NCI-H69 (cell line): ENCODE data around the gene MAGEL2.

ENCODE experiments used
- DNase-seq: peaks from one replicate; lab custom pipeline; 2025; lab: John Stamatoyannopoulos, UW

The MAGEL2 gene

GRCh38 chr15:23647421-23648370, at the start of gene MAGEL2:
MAGEL2 (minus strand) TSS chr15:23647867; CDS start chr15:23647742, 125 bp downstream.
- DNase-seq = peak; percentile 48

DNA sequence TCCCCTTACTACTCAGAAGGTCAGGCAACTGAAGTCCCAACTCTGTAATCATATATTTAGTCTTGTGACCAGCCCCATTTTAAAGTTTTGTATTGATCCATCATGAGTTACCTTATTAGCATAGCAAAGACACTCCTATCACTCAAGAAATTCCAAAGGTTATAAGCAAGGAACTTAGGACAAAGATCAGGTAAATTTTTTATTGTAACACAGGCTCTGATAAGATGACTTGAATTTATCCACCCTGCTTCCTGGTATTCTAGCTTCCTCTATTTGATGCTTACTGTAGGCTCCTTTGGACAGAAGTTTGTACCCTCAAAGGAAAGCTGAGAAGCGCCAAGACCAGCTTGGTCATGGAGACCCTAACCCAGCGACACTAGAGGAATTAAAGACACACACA, 47.6 kb upstream of the MAGEL2 start:
- no peak for DNase-seq

DNA sequence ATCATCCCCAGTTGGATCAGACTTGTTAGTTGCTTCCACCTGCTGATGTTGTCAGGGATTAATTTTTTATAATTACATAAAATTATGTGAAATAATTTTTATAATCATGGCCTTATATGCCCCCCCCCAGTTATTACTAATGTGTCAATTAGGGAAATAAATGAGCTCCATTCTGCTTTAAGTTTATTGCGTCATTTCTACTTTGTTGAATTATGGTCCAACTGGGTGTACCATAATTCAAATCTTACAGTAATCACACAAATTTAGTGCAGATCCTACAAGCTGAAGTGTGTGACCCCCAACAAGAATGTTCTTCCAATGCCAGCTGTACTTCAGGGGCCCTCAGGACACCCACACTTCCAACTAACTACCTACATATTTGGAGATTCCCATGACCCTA, 46.9 kb upstream of the MAGEL2 start:
- DNase-seq = no peak

DNA sequence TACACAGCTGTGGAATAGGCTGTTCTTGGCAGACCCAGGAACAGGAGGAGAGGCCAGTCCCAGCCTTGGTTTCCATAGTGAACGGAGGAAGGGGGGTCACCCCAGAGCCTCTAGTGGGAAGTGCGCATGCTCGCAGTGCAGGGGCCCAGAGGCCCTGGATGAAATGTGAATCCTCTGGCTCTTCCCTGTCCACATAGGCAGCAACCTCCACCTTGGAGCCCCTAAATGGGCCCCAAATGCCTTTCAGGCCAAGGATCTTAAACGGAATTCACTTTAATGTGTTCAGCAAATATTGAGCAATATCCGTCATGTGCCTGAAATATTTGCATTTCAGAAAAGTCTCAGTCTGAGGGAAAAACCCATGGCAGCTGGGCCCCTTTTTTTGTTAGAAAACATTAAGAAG, 42.8 kb upstream of the MAGEL2 start:
- peak; percentile 8 for DNase-seq

- no peak for DNase-seq
Measured at GRCh38 chr15:23690015-23690414, 42.3 kb upstream of the MAGEL2 start.

GRCh38 chr15:23687143-23687470, 39.4 kb upstream of the MAGEL2 start, which contains the start of gene NDN:
NDN (minus strand) TSS chr15:23687305; CDS start chr15:23687217, 88 bp downstream.
- no peak for DNase-seq

DNA sequence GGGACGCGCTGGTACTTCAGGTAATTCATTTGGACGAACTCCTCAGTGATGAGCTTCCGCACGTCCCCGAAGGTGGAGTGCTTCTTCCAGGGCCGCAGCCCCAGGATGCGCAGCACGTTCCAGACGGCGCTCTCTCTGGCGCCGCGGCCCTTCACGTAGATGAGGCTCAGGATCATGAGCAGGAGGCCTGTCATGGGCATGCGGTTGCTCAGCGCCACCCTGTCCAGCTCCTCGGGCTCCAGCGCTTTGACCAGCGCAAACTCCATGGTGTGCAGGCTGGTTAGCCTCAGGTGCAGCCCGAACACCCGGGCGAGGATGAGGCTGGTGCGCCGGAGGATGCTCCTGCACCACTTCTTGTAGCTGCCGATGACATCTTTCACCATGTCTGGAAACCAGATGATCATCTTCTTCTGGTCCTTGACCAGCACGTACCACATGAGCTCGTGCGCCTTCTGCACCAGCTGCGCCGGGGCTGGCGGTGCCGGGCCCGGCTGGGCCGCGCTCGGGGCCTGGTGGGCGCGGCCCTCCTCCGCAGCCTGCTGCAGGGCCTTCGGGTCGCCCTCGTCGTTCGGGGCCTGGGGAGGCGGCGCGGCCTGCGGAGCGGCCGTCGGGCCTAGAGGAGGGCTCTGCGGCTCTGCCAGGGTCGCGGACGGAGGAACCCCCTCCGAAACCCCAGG, 38.9 kb upstream of the MAGEL2 start:
- DNase-seq = no peak

DNA sequence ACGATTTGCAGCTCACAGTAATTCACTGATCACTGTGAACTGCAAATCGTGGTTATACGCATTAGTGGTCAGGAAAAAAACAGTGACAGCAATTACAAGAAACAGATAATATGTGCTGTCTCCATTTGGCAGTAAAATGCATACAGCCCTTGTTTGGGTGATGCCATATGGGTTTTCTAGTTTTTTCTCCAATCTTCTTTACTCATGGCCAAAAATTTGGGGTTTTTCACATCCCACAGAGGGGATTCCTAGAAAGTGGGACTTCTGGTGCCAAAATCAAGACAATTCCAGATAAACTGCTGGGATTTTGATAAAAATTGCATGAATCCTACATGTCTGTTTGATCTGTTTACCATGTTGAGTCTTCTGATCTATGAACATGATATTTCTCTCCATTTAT, 23.8 kb upstream of the MAGEL2 start:
- no peak for DNase-seq

- DNase-seq = no peak
Measured at GRCh38 chr15:23670970-23671369, 23.3 kb upstream of the MAGEL2 start.

DNA sequence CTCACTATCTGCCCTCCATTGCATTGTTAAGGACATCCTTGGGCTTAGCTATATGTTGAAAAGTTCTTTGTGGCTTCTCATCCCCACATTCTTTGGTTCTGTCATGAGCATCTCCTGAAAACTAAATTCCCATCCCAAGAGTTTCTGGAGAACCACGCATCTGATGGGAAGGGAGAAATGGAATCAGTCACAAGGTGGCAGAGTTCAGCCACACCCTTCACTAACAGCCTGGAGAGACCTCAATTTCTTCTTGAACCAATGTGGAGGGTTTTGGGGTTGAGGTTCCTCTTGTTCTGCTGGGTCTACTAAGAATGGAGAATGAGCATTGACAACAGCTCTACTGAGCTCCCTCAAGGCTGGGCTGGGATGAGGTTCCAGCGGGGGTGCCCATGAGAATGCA, 15.6 kb upstream of the MAGEL2 start:
- no peak for DNase-seq

DNA sequence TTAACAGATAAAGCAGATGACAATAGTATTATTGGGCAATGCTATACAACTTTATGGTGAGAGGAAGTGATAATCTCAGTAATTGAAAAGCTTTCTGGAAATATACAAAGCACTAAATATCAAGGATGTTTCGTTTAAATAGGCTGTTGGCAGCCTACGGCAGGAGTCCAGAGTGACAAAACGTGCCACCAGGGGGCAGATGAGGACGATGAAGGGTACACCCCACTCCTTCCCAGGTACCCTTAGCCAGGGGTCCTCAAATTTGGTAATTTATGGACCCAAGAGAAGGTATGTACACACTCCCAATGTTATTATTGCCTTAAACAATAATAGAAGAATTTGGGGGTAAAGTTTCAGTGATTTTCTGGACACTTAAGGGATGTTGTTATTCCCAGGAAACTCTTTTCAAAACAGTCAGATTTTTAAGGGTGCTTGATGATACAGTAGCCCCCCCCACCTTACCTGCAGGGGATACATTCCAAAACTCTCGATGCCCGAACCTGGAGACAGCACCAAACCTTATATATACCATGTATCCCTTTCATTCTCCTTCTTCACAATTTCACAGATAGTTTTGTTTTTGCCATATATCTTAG, 1.4 kb upstream of the MAGEL2 start:
- DNase-seq = peak; percentile 55

DNA sequence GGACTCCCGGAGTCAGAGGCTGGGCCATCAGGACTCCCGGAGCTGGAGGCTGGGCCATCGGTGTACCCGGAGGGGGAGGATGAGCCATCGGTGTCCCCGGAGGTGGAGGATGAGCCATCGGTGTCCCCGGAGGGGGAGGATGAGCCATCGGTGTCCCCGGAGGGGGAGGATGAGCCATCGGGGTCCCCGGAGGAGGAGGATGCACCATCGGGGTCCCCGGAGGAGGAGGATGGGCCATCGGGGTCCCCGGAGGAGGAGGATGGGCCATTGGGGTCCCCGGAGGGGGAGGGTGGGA, 719 bp downstream of the MAGEL2 start:
- no peak for DNase-seq

GRCh38 chr15:23646165-23647000, 1.3 kb downstream of the MAGEL2 start:
- no peak for DNase-seq

GRCh38 chr15:23645371-23646164, 2.1 kb downstream of the MAGEL2 start:
- peak; percentile 9 for DNase-seq

DNA sequence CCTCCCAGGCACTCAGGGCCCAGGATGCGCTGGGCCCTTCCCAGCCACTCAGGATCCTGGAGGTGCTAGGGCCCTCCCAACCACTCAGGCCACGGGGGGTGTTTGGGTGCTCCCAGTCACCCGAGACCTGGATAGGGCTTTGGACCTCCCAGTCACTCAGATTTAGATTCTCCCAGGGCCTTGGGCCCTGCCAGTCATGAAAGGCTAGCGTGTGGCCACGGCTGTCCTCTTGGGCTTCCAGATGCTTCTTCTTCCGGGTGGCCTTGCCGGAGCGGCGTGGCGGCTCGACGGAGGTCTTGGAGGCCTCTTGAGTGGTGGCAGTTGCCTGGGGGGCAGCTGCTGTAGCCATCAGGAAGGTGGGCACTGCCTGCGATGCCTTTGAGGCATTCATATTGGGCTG, 2.8 kb downstream of the MAGEL2 start:
- DNase-seq = no peak

GRCh38 chr15:23642413-23643044, 5.1 kb downstream of the MAGEL2 start:
- peak; percentile 70 for DNase-seq

GRCh38 chr15:23634181-23634580, 13.5 kb downstream of the MAGEL2 start:
- DNase-seq = no peak

DNA sequence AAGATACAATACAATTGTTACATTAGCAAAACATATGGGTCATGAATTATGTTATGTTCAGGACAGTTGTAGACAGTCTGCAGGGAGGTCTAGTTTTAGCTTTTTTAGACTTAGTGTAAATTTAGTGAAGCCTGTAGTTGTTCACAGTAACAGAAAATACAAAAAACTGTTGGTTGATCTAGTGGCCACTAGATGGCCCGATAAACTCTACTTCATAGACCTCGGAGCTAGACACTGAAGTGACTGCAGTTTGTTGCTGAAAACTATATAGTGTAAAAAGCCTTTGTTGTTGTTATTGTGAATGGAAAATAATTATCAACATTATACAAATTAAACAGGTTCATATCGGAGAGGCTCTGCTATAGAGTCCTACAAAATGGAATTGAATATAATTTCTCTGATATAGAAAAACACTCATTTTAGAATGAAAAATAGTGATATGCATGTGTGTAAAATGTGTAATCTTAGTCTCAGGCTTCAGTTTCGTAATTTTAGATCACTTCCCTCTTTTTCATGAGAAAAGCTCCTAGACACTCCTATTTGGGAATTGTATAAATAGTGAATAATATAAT, 18.3 kb downstream of the MAGEL2 start:
- peak; percentile 71 for DNase-seq

GRCh38 chr15:23628612-23629233, 18.9 kb downstream of the MAGEL2 start:
- peak; percentile 89 for DNase-seq

GRCh38 chr15:23616536-23616935, 31.1 kb downstream of the MAGEL2 start:
- DNase-seq = peak; percentile 8
